Loucy (cell line): ENCODE results near the gene FGF12.

Experiments used
- H2AFZ ChIP-seq: fragments of 200-600 bp; sonication (generic); 2 replicates; pipeline ENCODE4 v1.6.0; 2016; ENCODE audit warnings: antibody characterized with exemption, mild to moderate bottlenecking, low read length, moderate library complexity
- H3F3A ChIP-seq: fragments of 200-600 bp; 2 replicates; pipeline ENCODE4 v1.6.0; 2016; ENCODE audit warnings: antibody characterized with exemption, low read depth, mild to moderate bottlenecking
- H3K27me3 ChIP-seq: fragments of 200-600 bp; sonication (generic); 2 replicates; pipeline ENCODE4 v1.6.1; 2014; ENCODE audit warnings: low read length, mild to moderate bottlenecking; ENCODE audit not compliant: insufficient read depth, poor library complexity, severe bottlenecking
- H3K36me3 ChIP-seq: fragments of 200-600 bp; sonication (generic); 2 replicates; pipeline ENCODE4 v1.6.1; 2016; ENCODE audit warnings: low read length; ENCODE audit not compliant: insufficient read depth
- H3K4me1 ChIP-seq: fragments of 200-600 bp; sonication (generic); 2 replicates; pipeline ENCODE4 v1.5.1; 2014; ENCODE audit warnings: low read length, mild to moderate bottlenecking; ENCODE audit not compliant: insufficient read depth, poor library complexity, severe bottlenecking
- H3K4me2 ChIP-seq: fragments of 200-600 bp; sonication (generic); 2 replicates; pipeline ENCODE4 v1.6.0; 2014; ENCODE audit warnings: antibody characterized with exemption, low read length, low read depth, mild to moderate bottlenecking; ENCODE audit not compliant: poor library complexity, severe bottlenecking
- H3K4me3 ChIP-seq: fragments of 200-600 bp; sonication (generic); 2 replicates; pipeline ENCODE4 v1.5.1; 2014; ENCODE audit warnings: low read length, mild to moderate bottlenecking, mixed read lengths; ENCODE audit not compliant: poor library complexity, severe bottlenecking
- H3K79me2 ChIP-seq: fragments of 200-600 bp; sonication (generic); 2 replicates; pipeline ENCODE4 v1.6.1; 2014; ENCODE audit warnings: low read length; ENCODE audit not compliant: insufficient read depth
- H3K9ac ChIP-seq: fragments of 200-600 bp; sonication (generic); 2 replicates; pipeline ENCODE4 v1.6.0; 2014; ENCODE audit warnings: mild to moderate bottlenecking, low read depth, low read length, moderate library complexity; ENCODE audit not compliant: poor library complexity, severe bottlenecking
- H3K9me2 ChIP-seq: fragments of 200-600 bp; sonication (generic); replicated peaks from 2 replicates; pipeline ENCODE4 v1.6.1; 2016; ENCODE audit warnings: low read depth, low read length, mixed read lengths
- H3K9me3 ChIP-seq: fragments of 200-600 bp; sonication (generic); 2 replicates; pipeline ENCODE4 v1.6.1; 2014; ENCODE audit warnings: mild to moderate bottlenecking, antibody characterized with exemption, low read length, low read depth; ENCODE audit not compliant: insufficient read depth
- H4K20me1 ChIP-seq: fragments of 200-600 bp; sonication (generic); 2 replicates; pipeline ENCODE4 v1.6.0; 2014; ENCODE audit warnings: antibody characterized with exemption, low read length, mild to moderate bottlenecking; ENCODE audit not compliant: insufficient read depth, poor library complexity, severe bottlenecking
- CTCF ChIP-seq: fragments of 200-600 bp; sonication (generic); conservative IDR thresholded peaks from 2 replicates; pipeline ENCODE4 v1.5.1; 2014; ENCODE audit warnings: mild to moderate bottlenecking, antibody characterized with exemption, low read length
- EZH2phosphoT487 ChIP-seq: fragments of 200-600 bp; IDR thresholded peaks from 2 replicates; pipeline ENCODE4 v1.6.1; 2018; ENCODE audit warnings: antibody characterized with exemption, mild to moderate bottlenecking, moderate library complexity, borderline replicate concordance

Gene FGF12

GRCh38 chr3:192570821-192571791 is 156.2 kb downstream of the FGF12 start:
- Histone ChIP-seq H3K9ac (no peak overlapping the region), H3K9me2 (no peaks in the 10 kb centered on the region), H3K36me3 (no peaks in the 10 kb centered on the region), H3F3A (no peaks in the 10 kb centered on the region), H3K4me2 (no peak overlapping the region), H3K4me1 (no peaks in the 10 kb centered on the region), H3K9me3 (no peaks in the 10 kb centered on the region), H4K20me1 (no peaks in the 10 kb centered on the region), H3K27me3 (no peaks in the 10 kb centered on the region), H3K4me3 (no peak overlapping the region), H2AFZ (no peak overlapping the region), H3K79me2 (no peaks in the 10 kb centered on the region)
- TF ChIP-seq CTCF, result no peak

GRCh38 chr3:192570315-192570714 is 157.0 kb downstream of the FGF12 start:
- no peaks in the 10 kb centered on the region for H3K9me3 ChIP-seq
- H3K4me1 ChIP-seq, result no peaks in the 10 kb centered on the region
- no peaks in the 10 kb centered on the region for H3K79me2 ChIP-seq
- H3K4me2 ChIP-seq, result no peak overlapping the region
- H3K9ac ChIP-seq, result no peak overlapping the region
- H2AFZ ChIP-seq, result no peak overlapping the region
- TF ChIP-seq CTCF (no peak), EZH2phosphoT487 (no peak)
- no peak overlapping the region for H3K4me3 ChIP-seq
- no peaks in the 10 kb centered on the region for H3K36me3 ChIP-seq
- no peaks in the 10 kb centered on the region for H3F3A ChIP-seq
- H3K27me3 ChIP-seq, result no peaks in the 10 kb centered on the region
- no peaks in the 10 kb centered on the region for H3K9me2 ChIP-seq
- no peaks in the 10 kb centered on the region for H4K20me1 ChIP-seq

GRCh38 chr3:192566706-192567290 is 160.5 kb downstream of the FGF12 start:
- Histone ChIP-seq H3K4me2 (no peak overlapping the region), H3K4me1 (no peaks in the 10 kb centered on the region), H3K27me3 (no peaks in the 10 kb centered on the region), H3K79me2 (no peaks in the 10 kb centered on the region), H3K9me3 (no peaks in the 10 kb centered on the region), H3K9me2 (no peaks in the 10 kb centered on the region), H2AFZ (no peak overlapping the region), H3K36me3 (no peaks in the 10 kb centered on the region), H3F3A (no peaks in the 10 kb centered on the region), H3K4me3 (no peak overlapping the region), H3K9ac (no peak overlapping the region), H4K20me1 (no peaks in the 10 kb centered on the region)
- TF ChIP-seq CTCF (peak; percentile 71), EZH2phosphoT487 (no peak)
